ENCODE data around the gene FAM168A. TPM values are rescaled to one million over a fixed set of nuclear protein-coding genes. Genes with fewer than 3 reads are reported as not detected.

Gene FAM168A
- total RNA-seq, 1 donor from 2014 or later, result 52.2 TPM

DNA sequence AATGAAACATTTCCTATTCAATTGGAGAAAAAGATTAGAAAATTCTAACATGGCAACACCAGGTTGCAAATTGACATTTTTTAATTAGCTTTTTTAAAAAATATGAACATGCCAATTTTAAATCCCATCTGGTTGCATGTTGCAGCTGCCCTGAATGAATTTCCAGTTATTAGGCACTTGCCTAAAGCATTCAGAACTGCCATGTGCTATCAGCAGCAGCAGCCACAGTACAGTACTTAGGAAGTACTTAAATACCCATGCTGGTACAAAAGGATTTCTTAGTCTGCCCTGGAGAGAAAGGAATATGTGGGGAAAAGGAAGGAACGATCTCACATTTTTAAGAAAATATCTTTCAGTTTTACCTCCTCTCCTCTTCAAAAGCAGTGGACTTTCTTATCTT lies 46.2 kb downstream of the FAM168A start:
- H3K4me3 Mint-ChIP-seq (ENCODE audit: unreplicated experiment), result no peak overlapping the region
- DNase-seq (ENCODE audit: extremely low spot score, unreplicated experiment), result no peak
- H3K4me1 Mint-ChIP-seq (ENCODE audit: unreplicated experiment), result peaks cover 10% of the 10 kb centered on the region
- H3K27me3 Mint-ChIP-seq (ENCODE audit: unreplicated experiment), result no peaks in the 10 kb centered on the region
- H3K36me3 Mint-ChIP-seq (ENCODE audit: unreplicated experiment), result peaks cover 2% of the 10 kb centered on the region
- H3K9me3 Mint-ChIP-seq (ENCODE audit: unreplicated experiment), result no peaks in the 10 kb centered on the region
- TF ChIP-seq, protein P1, sequence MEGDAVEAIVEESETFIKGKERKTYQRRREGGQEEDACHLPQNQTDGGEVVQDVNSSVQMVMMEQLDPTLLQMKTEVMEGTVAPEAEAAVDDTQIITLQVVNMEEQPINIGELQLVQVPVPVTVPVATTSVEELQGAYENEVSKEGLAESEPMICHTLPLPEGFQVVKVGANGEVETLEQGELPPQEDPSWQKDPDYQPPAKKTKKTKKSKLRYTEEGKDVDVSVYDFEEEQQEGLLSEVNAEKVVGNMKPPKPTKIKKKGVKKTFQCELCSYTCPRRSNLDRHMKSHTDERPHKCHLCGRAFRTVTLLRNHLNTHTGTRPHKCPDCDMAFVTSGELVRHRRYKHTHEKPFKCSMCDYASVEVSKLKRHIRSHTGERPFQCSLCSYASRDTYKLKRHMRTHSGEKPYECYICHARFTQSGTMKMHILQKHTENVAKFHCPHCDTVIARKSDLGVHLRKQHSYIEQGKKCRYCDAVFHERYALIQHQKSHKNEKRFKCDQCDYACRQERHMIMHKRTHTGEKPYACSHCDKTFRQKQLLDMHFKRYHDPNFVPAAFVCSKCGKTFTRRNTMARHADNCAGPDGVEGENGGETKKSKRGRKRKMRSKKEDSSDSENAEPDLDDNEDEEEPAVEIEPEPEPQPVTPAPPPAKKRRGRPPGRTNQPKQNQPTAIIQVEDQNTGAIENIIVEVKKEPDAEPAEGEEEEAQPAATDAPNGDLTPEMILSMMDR (IDR thresholded peaks at IDR 0.05), result no peak
- H3K27ac Mint-ChIP-seq (ENCODE audit: unreplicated experiment), result no peak overlapping the region

- TF ChIP-seq, protein P1 (IDR thresholded peaks at IDR 0.05), result no peak
- no peaks in the 10 kb centered on the region for H3K27me3 Mint-ChIP-seq (ENCODE audit: unreplicated experiment)
- no peak for DNase-seq (ENCODE audit: extremely low spot score, unreplicated experiment)
- no peak overlapping the region for H3K4me3 Mint-ChIP-seq (ENCODE audit: unreplicated experiment)
- no peak overlapping the region for H3K27ac Mint-ChIP-seq (ENCODE audit: unreplicated experiment)
- H3K9me3 Mint-ChIP-seq (ENCODE audit: unreplicated experiment), result no peaks in the 10 kb centered on the region
- H3K4me1 Mint-ChIP-seq (ENCODE audit: unreplicated experiment), result peaks cover 10% of the 10 kb centered on the region
- H3K36me3 Mint-ChIP-seq (ENCODE audit: unreplicated experiment), result peaks cover 2% of the 10 kb centered on the region
Measured at GRCh38 chr11:73549376-73549775, 48.5 kb downstream of the FAM168A start.

DNA sequence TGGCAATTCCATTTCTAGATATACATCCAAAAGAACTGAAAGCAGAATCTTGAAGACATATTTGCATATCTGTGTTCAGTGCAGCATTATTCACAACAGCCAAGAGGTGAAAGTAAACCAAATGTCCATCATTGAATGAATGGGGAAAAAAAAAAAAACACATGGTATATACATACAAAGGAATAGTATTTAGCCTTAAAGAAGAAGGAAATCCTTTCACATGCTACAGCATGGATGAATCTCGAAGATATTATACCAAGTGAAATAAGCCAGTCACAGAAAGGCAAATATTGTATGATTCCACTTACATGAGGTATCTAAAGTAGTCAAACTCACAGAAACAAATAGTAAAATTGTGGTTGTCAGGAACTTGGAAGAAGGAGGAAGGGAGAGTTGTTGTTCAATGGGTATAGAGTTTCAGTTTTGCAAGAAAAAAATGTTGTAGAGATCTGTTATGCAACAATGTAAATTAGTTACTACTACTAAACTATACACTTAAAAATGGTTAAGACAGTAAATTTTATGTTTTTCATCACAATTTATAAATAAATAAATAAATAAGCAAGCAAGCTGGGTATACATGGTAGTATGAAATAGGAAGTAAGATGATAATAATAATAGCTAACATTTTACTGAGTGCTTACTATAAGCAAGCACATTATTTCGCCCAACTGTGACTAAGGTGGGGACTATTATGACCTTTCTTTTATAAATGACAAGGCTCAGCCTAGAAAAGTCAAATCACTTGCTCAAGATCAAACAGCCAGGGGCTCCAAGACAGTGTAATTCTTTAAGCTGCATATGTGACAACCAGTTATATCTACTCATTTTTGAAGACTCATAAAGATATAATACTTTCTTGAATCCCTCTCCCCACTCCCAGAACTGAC lies 50.0 kb downstream of the FAM168A start:
- TF ChIP-seq, protein P1 (IDR thresholded peaks at IDR 0.05), result no peak

GRCh38 chr11:73542175-73542574 lies 55.7 kb downstream of the FAM168A start:
- no peaks in the 10 kb centered on the region for H3K9me3 Mint-ChIP-seq (ENCODE audit: unreplicated experiment)
- DNase-seq (ENCODE audit: extremely low spot score, unreplicated experiment), result no peak
- H3K36me3 Mint-ChIP-seq (ENCODE audit: unreplicated experiment), result no peaks in the 10 kb centered on the region
- peaks cover 7% of the 10 kb centered on the region for H3K4me1 Mint-ChIP-seq (ENCODE audit: unreplicated experiment)
- no peak overlapping the region for H3K27ac Mint-ChIP-seq (ENCODE audit: unreplicated experiment)
- no peak overlapping the region for H3K4me3 Mint-ChIP-seq (ENCODE audit: unreplicated experiment)
- no peaks in the 10 kb centered on the region for H3K27me3 Mint-ChIP-seq (ENCODE audit: unreplicated experiment)
- TF ChIP-seq, protein P1 (IDR thresholded peaks at IDR 0.05), result no peak

More for the DNA sequence above, 50.0 kb downstream of the FAM168A start:
- peaks cover 2% of the 10 kb centered on the region for H3K36me3 Mint-ChIP-seq (ENCODE audit: unreplicated experiment)
- H3K9me3 Mint-ChIP-seq (ENCODE audit: unreplicated experiment), result no peaks in the 10 kb centered on the region
- no peak overlapping the region for H3K27ac Mint-ChIP-seq (ENCODE audit: unreplicated experiment)
- no peak overlapping the region for H3K4me3 Mint-ChIP-seq (ENCODE audit: unreplicated experiment)
- DNase-seq (ENCODE audit: extremely low spot score, unreplicated experiment), result no peak
- H3K27me3 Mint-ChIP-seq (ENCODE audit: unreplicated experiment), result no peaks in the 10 kb centered on the region
- peaks cover 10% of the 10 kb centered on the region for H3K4me1 Mint-ChIP-seq (ENCODE audit: unreplicated experiment)

DNA sequence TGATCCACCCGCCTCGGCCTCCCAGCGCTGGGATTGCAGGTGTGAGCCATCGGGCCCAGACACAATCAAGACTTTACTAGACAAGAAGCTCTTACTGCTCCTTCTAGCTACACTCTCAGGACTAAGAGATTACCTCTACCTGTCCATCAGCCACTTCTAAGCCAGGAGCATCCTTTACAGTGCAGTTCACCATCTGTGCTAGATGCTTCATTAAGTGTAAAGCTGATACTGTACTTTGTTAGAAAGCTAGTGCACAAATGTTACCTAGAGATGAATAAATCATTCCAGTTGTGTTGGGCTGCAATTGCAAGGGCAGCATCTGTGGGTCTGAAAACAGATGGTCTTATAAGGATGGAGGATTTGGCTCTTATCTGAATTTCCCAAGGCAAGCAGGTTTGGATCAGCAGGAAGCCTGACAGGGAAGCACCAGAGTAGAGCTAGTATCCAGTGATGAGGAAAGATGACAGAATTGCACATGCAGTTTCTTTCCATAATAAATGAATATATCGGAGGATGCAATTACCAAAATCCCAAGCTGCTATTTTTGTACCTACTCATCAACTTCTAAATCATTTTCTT lies 58.3 kb downstream of the FAM168A start:
- Mint-ChIP-seq H3K4me1 (ENCODE audit: unreplicated experiment) (peaks cover 7% of the 10 kb centered on the region), H3K4me3 (ENCODE audit: unreplicated experiment) (no peak overlapping the region), H3K9me3 (ENCODE audit: unreplicated experiment) (no peaks in the 10 kb centered on the region), H3K36me3 (ENCODE audit: unreplicated experiment) (no peaks in the 10 kb centered on the region), H3K27me3 (ENCODE audit: unreplicated experiment) (no peaks in the 10 kb centered on the region), H3K27ac (ENCODE audit: unreplicated experiment) (no peak overlapping the region)
- TF ChIP-seq, protein P1 (IDR thresholded peaks at IDR 0.05), result no peak
- no peak for DNase-seq (ENCODE audit: extremely low spot score, unreplicated experiment)

Measured in osteocyte (in vitro differentiated cells).